Measurements from ENCODE around the gene TBC1D13. TPM values are rescaled to one million over a fixed set of nuclear protein-coding genes. Genes with fewer than 3 reads are reported as not detected.

The TBC1D13 gene
- total RNA-seq, 1 experiment from 2014 or later, result 21.6 TPM

GRCh38 chr9:128770286-128771030 is 16.6 kb upstream of the TBC1D13 start (continued):
- TF ChIP-seq HMGXB4 (CRISPR knock-in tag; IDR thresholded peaks at IDR 0.05) (no peak), MLX (CRISPR knock-in tag; IDR thresholded peaks at IDR 0.05) (no peak), EMX1 (CRISPR knock-in tag; IDR thresholded peaks at IDR 0.05) (no peak), ZNF121 (CRISPR knock-in tag; IDR thresholded peaks at IDR 0.05) (no peak), TCF7 (CRISPR knock-in tag; IDR thresholded peaks at IDR 0.05; ENCODE audit: low read depth) (no peak), ZNF263 (CRISPR knock-in tag; IDR thresholded peaks at IDR 0.05; ENCODE audit: low read depth) (no peak), ZNF281 (CRISPR knock-in tag; IDR thresholded peaks at IDR 0.05) (no peak), GABPB1 (CRISPR knock-in tag; IDR thresholded peaks at IDR 0.05) (no peak), JUN (CRISPR knock-in tag; IDR thresholded peaks at IDR 0.05) (no peak), SOX15 (CRISPR knock-in tag; IDR thresholded peaks at IDR 0.05) (no peak), IRF1 (CRISPR knock-in tag; IDR thresholded peaks at IDR 0.05) (no peak)
- TF ChIP-seq, protein P1, sequence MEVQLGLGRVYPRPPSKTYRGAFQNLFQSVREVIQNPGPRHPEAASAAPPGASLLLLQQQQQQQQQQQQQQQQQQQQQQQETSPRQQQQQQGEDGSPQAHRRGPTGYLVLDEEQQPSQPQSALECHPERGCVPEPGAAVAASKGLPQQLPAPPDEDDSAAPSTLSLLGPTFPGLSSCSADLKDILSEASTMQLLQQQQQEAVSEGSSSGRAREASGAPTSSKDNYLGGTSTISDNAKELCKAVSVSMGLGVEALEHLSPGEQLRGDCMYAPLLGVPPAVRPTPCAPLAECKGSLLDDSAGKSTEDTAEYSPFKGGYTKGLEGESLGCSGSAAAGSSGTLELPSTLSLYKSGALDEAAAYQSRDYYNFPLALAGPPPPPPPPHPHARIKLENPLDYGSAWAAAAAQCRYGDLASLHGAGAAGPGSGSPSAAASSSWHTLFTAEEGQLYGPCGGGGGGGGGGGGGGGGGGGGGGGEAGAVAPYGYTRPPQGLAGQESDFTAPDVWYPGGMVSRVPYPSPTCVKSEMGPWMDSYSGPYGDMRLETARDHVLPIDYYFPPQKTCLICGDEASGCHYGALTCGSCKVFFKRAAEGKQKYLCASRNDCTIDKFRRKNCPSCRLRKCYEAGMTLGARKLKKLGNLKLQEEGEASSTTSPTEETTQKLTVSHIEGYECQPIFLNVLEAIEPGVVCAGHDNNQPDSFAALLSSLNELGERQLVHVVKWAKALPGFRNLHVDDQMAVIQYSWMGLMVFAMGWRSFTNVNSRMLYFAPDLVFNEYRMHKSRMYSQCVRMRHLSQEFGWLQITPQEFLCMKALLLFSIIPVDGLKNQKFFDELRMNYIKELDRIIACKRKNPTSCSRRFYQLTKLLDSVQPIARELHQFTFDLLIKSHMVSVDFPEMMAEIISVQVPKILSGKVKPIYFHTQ (CRISPR knock-in tag; IDR thresholded peaks at IDR 0.05), result no peak
- TF ChIP-seq, protein P2, sequence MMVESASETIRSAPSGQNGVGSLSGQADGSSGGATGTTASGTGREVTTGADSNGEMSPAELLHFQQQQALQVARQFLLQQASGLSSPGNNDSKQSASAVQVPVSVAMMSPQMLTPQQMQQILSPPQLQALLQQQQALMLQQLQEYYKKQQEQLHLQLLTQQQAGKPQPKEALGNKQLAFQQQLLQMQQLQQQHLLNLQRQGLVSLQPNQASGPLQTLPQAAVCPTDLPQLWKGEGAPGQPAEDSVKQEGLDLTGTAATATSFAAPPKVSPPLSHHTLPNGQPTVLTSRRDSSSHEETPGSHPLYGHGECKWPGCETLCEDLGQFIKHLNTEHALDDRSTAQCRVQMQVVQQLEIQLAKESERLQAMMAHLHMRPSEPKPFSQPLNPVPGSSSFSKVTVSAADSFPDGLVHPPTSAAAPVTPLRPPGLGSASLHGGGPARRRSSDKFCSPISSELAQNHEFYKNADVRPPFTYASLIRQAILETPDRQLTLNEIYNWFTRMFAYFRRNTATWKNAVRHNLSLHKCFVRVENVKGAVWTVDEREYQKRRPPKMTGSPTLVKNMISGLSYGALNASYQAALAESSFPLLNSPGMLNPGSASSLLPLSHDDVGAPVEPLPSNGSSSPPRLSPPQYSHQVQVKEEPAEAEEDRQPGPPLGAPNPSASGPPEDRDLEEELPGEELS (CRISPR knock-in tag; IDR thresholded peaks at IDR 0.05), result no peak
- TF ChIP-seq, protein P3, sequence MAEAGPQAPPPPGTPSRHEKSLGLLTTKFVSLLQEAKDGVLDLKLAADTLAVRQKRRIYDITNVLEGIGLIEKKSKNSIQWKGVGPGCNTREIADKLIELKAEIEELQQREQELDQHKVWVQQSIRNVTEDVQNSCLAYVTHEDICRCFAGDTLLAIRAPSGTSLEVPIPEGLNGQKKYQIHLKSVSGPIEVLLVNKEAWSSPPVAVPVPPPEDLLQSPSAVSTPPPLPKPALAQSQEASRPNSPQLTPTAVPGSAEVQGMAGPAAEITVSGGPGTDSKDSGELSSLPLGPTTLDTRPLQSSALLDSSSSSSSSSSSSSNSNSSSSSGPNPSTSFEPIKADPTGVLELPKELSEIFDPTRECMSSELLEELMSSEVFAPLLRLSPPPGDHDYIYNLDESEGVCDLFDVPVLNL (CRISPR knock-in tag; IDR thresholded peaks at IDR 0.05; ENCODE audit: borderline replicate concordance, low read depth), result no peak

Data from WTC11 (cell line).